K562 treated with DMSO at 1 percent for 48 hours (cell line): ENCODE data around the gene IMMT. TPM values are rescaled to one million over a fixed set of nuclear protein-coding genes. Genes with fewer than 3 reads are reported as not detected.

ENCODE experiments used
- total RNA-seq: library from RNA; unstranded; fragments of 300-600 nt; gene quantifications from 2 replicates; pipeline ENCODE4 v1.2.3, GENCODE V29; 2022; ENCODE audit warnings: low replicate concordance; ENCODE audit errors: extremely low read depth

IMMT gene
- not detected in 2 replicates for total RNA-seq

DNA sequence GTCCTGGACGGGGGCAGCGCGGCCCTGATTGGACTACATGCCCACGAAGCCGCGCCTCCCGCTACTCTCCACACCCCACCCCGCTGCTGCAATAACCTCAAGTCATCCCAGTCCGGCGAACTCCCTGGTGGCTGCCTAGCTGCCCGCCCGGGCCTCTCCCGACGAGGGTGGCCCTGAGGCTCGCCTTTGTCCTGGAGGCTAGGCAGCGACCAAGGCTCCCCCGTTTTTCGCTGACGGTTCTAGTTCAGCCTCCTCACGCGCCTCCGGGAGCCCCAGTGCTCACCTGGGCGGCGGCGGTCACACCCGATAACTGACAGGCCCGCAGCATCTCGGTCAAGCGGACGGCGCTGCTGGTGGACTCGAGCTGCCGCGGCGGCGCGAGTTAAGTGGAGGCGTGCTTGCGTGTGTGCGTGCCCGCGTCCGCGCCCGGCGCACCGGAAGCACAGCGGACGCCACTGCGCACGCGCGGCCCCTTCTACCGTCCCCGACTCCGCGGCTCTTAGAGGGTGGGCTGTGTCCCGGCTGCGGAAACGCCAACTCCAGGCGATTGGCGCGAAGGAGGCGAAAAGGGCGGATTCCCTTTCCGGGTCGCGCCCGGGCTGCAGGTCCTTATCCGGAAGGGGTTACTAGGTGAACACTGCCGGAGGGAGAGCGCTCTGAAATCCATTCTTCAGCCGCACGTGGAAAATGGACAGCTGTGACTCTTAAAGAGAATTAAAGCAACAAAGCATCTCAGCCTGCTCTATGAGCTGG lies at the start of gene IMMT:
IMMT (minus strand) TSS at position 408 of the 753 bp plus-strand sequence; CDS start at position 328, 80 bp downstream.

DNA sequence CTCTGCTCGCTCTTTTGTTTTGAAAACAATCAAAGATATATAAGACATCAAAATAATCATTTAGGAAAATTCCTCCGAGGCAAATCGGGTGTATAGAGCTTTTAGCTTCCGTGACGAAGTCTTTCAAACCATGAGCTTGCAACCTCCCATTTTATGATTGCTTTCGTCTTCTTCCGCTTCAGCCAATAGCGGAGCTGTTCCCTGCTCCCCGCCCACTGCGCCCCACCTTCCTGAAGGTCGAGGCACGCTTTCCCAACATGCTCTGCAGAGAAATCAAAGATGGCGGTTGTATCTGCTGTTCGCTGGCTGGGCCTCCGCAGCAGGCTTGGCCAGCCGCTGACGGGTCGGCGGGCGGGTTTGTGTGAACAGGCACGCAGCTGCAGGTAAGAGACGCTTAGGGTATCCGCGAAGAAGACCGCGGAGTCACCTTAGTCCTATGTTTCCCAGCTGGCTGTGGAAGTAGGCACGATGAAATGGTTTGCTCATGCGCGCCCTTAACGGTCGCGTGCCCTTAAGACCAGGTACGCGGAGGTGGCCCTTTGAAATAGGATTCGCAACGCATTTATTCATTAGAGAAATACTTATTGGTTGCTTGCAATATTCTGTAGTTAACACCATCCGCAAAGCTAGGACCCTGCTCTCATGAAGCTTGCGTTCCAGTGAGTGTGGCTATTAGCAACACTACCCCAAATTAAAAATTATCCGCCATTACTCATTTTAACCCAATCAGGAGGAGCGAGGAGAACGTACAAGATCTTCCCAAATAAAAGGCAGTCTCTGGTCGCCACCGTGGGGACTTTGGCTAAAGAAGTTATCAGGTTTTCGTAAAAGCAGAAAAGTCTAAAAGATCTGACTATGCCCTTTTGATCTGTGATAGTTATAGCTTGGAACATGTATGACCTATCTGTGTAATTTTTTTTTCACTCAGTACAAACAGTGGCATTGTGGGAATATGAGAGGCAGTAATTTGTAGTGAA lies 89.0 kb downstream of the IMMT start, which contains the start of gene PTCD3:
PTCD3 (plus strand) TSS at position 267 of the 977 bp plus-strand sequence; CDS start at position 280, 13 bp downstream.

DNA sequence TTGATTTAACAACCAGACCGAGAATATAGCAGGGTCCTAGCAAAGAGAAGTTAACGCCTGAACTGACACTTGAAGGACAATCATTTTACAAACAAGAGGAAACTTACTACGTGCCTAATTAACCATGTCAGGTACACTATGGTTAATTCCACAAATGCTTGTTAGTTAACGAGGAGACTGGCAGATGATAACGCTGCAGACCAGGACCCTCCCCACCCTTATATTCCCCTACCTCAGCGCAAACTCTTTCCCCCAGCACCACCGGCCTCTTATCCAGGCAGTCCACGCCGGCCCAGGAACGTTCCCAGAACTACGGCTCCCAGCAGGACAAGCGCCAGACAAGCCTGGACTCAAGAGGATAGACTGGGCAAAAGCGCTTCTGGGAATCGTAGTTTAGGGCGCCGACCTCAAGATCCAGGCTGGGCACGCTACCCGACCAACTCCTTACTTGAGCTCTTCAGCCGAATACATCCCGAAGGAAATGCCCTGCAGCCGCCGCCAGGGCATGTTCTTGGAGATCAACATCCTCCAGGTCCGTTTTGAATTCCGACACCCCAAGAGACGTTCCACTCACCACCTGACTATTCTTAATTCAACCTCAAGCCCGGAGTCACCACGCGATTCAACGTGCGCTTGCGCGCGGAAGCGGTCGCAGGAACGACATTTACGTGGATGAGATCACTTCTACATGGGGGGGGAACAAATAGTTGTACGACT lies 89.9 kb downstream of the IMMT start, which contains the start of gene POLR1A:
POLR1A (minus strand) TSS at position 635 of the 717 bp plus-strand sequence; CDS start at position 525, 110 bp downstream.

Other genes starting within 250 kb of the IMMT start
- gene POLR1A, start 89.6 kb downstream of the IMMT start, total RNA-seq: not detected in 2 replicates
- gene PTCD3, start 89.2 kb downstream of the IMMT start, total RNA-seq: not detected in 2 replicates
- not detected in 2 replicates for gene MRPL35, start 4.0 kb upstream of the IMMT start, total RNA-seq
- gene REEP1, start 142.2 kb upstream of the IMMT start, total RNA-seq: not detected in 2 replicates
- not detected in 2 replicates for gene KDM3A, start 245.9 kb upstream of the IMMT start, total RNA-seq